DND-41 (cell line): ENCODE data around the gene MESD.

Experiments used
- ATAC-seq: fragments of 200-7000 bp; cut with Tn5 transposase; 3 replicates; pipeline ENCODE4 v1.9.1; 2021; ENCODE audit warnings: low read depth; ENCODE audit not compliant: insufficient read depth
- DNase-seq: peaks from one replicate; pipeline ENCODE4 v3.0.0-alpha.2; 2020
- H2AFZ ChIP-seq: 2 replicates; pipeline ENCODE4 v1.6.0; 2012; ENCODE audit warnings: low read depth, low read length
- H3K27ac ChIP-seq: 2 replicates; pipeline ENCODE4 v1.5.1; 2012; ENCODE audit warnings: low read length, inconsistent platforms
- H3K27me3 ChIP-seq: fragments of 200-600 bp; sonication (generic); 2 replicates; pipeline ENCODE4 v1.6.0; 2012; ENCODE audit warnings: low read length, mild to moderate bottlenecking, inconsistent platforms; ENCODE audit not compliant: insufficient read depth, poor library complexity
- H3K36me3 ChIP-seq: 2 replicates; pipeline ENCODE4 v1.5.1; 2012; ENCODE audit warnings: low read length, inconsistent platforms; ENCODE audit not compliant: insufficient read depth
- H3K4me1 ChIP-seq: 2 replicates; pipeline ENCODE4 v1.5.1; 2012; ENCODE audit warnings: mild to moderate bottlenecking, low read length; ENCODE audit not compliant: insufficient read depth
- H3K4me2 ChIP-seq: 2 replicates; pipeline ENCODE4 v1.6.0; 2012; ENCODE audit warnings: mild to moderate bottlenecking, moderate library complexity, low read length, inconsistent platforms; ENCODE audit not compliant: insufficient read depth
- H3K4me3 ChIP-seq, 2 experiments: fragments of 200-600 bp in 1 of 2; shearing (Covaris generic) in 1 of 2; 2 replicates each; pipeline ENCODE4 v1.5.1; 2012 to 2016; ENCODE audit warnings: inconsistent platforms in 2 of 2, low read length in 2 of 2, mild to moderate bottlenecking in 2 of 2, low read depth in 1 of 2, moderate library complexity in 1 of 2
- H3K79me2 ChIP-seq: 2 replicates; pipeline ENCODE4 v1.6.0; 2012; ENCODE audit warnings: low read length, inconsistent platforms; ENCODE audit not compliant: insufficient read depth
- H3K9ac ChIP-seq: 2 replicates; pipeline ENCODE4 v1.6.0; 2012; ENCODE audit warnings: low read depth, mild to moderate bottlenecking, inconsistent platforms, low read length, moderate library complexity
- H3K9me3 ChIP-seq: 2 replicates; pipeline ENCODE4 v1.5.1; 2012; ENCODE audit warnings: low read length, moderate library complexity, mild to moderate bottlenecking, inconsistent platforms; ENCODE audit not compliant: insufficient read depth, severe bottlenecking
- H4K20me1 ChIP-seq: 2 replicates; pipeline ENCODE4 v1.6.0; 2012; ENCODE audit warnings: low read length; ENCODE audit not compliant: insufficient read depth
- CTCF ChIP-seq: IDR thresholded peaks from 2 replicates; pipeline ENCODE4 v1.5.1; 2012; ENCODE audit warnings: borderline replicate concordance, low read length, moderate library complexity, mild to moderate bottlenecking; ENCODE audit not compliant: poor library complexity, severe bottlenecking; ENCODE audit errors: extremely low read depth
- EZH2 ChIP-seq: IDR thresholded peaks from 3 replicates; pipeline ENCODE4 v1.6.1; 2012; ENCODE audit warnings: borderline replicate concordance, low read depth, mild to moderate bottlenecking, moderate library complexity, low read length, inconsistent platforms; ENCODE audit not compliant: severe bottlenecking

MESD gene

GRCh38 chr15:80996247-80996646 lies 6.6 kb upstream of the MESD start:
- Histone ChIP-seq H3K79me2 (peaks cover 2% of the 10 kb centered on the region), H2AFZ (no peak overlapping the region), H4K20me1 (no peaks in the 10 kb centered on the region), H3K27ac (no peak overlapping the region), H3K36me3 (no peaks in the 10 kb centered on the region; the same call in 1 of the 2 replicates), H3K4me1 (peaks cover 11% of the 10 kb centered on the region), H3K27me3 (no peaks in the 10 kb centered on the region), H3K4me2 (no peak overlapping the region), H3K9ac (no peak overlapping the region), H3K9me3 (no peaks in the 10 kb centered on the region), H3K4me3 (no peak overlapping the region)
- DNase-seq = no peak
- ATAC-seq = no peak
- TF ChIP-seq CTCF (peak; percentile 57), EZH2 (no peak)

GRCh38 chr15:80992441-80992840 lies 2.8 kb upstream of the MESD start:
- no peak overlapping the region for H3K4me2 ChIP-seq
- ATAC-seq = no peak
- TF ChIP-seq CTCF = no peak
- TF ChIP-seq EZH2 = no peak
- peaks cover 2% of the 10 kb centered on the region; the same call in 1 of the 2 replicates for H4K20me1 ChIP-seq
- H3K4me3 ChIP-seq = no peak overlapping the region
- H3K27ac ChIP-seq = no peak overlapping the region
- peaks cover 31% of the 10 kb centered on the region for H3K4me1 ChIP-seq
- no peak overlapping the region for H3K9ac ChIP-seq
- no peaks in the 10 kb centered on the region; the same call in 1 of the 2 replicates for H3K36me3 ChIP-seq
- no peak overlapping the region for H2AFZ ChIP-seq
- no peaks in the 10 kb centered on the region for H3K27me3 ChIP-seq
- H3K79me2 ChIP-seq = peaks cover 21% of the 10 kb centered on the region
- H3K9me3 ChIP-seq = no peaks in the 10 kb centered on the region
- no peak for DNase-seq

GRCh38 chr15:80992006-80992405 lies 2.4 kb upstream of the MESD start:
- Histone ChIP-seq H3K9ac (no peak overlapping the region), H3K4me1 (peaks cover 35% of the 10 kb centered on the region), H3K36me3 (peaks cover 2% of the 10 kb centered on the region; the same call in 1 of the 2 replicates), H3K27me3 (no peaks in the 10 kb centered on the region), H3K27ac (no peak overlapping the region), H3K9me3 (no peaks in the 10 kb centered on the region), H3K79me2 (peaks cover 25% of the 10 kb centered on the region), H3K4me2 (no peak overlapping the region), H4K20me1 (peaks cover 5% of the 10 kb centered on the region; the same call in 1 of the 2 replicates), H2AFZ (no peak overlapping the region), H3K4me3 (no peak overlapping the region)
- DNase-seq (no peak), ATAC-seq (no peak)
- TF ChIP-seq CTCF = no peak
- TF ChIP-seq EZH2 = no peak
